Measurements from ENCODE around the gene PPP2CA. TPM values are rescaled to one million over a fixed set of nuclear protein-coding genes. Genes with fewer than 3 reads are reported as not detected.

The PPP2CA gene
- total RNA-seq, 4 donors from 2014 or later: 129 to 306 (median 215) TPM

DNA sequence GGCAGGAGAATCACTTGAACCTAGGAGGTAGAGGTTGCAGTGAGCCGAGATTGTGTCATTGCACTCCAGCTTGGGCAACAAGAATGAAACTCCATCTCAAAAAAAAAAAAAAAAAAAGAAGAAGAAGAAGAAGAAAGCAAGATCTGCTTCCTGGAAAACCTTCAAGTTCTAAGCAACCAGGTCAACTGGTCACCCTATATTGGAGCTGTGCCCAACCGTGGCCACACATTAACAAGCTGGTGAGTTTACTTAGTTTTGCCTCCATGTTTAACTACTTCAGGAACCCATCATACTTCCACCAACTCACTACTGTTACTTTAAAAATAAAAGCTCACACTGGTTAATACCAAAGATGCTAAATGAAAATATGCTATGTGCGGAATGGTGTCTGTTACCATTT is 36.8 kb downstream of the PPP2CA start:
- WGBS, 2 donors: 79 to 85% methylated on average over 3 of the region's 3 CpGs
- intact Hi-C loops (cut with DNase I): no loop called here
- H3K36me3 ChIP-seq: no peaks in the 10 kb centered on the region
- H3K4me3 ChIP-seq: no peak overlapping the region
- H3K27me3 ChIP-seq: no peaks in the 10 kb centered on the region
- no peaks in the 10 kb centered on the region for H3K9me3 ChIP-seq
- no peak overlapping the region for H3K27ac ChIP-seq
- no peak for DNase-seq
- no peaks in the 10 kb centered on the region for H3K4me1 ChIP-seq
- no peak for TF ChIP-seq POLR2A (IDR thresholded peaks at IDR 0.05)
- TF ChIP-seq, protein P1, sequence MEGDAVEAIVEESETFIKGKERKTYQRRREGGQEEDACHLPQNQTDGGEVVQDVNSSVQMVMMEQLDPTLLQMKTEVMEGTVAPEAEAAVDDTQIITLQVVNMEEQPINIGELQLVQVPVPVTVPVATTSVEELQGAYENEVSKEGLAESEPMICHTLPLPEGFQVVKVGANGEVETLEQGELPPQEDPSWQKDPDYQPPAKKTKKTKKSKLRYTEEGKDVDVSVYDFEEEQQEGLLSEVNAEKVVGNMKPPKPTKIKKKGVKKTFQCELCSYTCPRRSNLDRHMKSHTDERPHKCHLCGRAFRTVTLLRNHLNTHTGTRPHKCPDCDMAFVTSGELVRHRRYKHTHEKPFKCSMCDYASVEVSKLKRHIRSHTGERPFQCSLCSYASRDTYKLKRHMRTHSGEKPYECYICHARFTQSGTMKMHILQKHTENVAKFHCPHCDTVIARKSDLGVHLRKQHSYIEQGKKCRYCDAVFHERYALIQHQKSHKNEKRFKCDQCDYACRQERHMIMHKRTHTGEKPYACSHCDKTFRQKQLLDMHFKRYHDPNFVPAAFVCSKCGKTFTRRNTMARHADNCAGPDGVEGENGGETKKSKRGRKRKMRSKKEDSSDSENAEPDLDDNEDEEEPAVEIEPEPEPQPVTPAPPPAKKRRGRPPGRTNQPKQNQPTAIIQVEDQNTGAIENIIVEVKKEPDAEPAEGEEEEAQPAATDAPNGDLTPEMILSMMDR (IDR thresholded peaks at IDR 0.05): no peak

DNA sequence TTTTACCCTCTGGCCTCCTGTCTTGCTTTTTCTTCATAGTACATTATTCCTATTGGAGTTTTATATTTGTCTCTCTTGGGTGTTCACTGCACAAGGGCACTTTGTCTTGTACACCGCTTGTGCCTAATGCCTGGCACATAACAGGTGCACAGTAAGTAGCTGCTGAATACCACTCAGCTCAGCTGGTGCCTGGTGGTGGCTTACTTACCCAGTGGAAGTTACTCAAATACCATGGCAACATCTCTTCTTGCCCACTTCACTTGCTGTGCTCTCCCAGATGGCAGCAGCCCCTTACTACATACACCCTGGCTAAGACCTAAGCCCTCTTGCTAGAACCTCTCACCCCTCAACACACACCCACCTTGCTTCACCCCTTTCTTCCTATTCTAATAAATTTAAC is 37.8 kb downstream of the PPP2CA start:
- H3K4me3 ChIP-seq: no peak overlapping the region
- H3K27me3 ChIP-seq: no peaks in the 10 kb centered on the region
- intact Hi-C loops (cut with DNase I): no loop called here
- no peak overlapping the region for H3K27ac ChIP-seq
- WGBS, 2 donors: 81 to 88% methylated on average over 1 of the region's 1 CpG
- no peaks in the 10 kb centered on the region for H3K36me3 ChIP-seq
- TF ChIP-seq, protein P1 (IDR thresholded peaks at IDR 0.05): no peak
- no peak for TF ChIP-seq POLR2A (IDR thresholded peaks at IDR 0.05)
- no peaks in the 10 kb centered on the region for H3K9me3 ChIP-seq
- no peaks in the 10 kb centered on the region for H3K4me1 ChIP-seq
- no peak for DNase-seq

DNA sequence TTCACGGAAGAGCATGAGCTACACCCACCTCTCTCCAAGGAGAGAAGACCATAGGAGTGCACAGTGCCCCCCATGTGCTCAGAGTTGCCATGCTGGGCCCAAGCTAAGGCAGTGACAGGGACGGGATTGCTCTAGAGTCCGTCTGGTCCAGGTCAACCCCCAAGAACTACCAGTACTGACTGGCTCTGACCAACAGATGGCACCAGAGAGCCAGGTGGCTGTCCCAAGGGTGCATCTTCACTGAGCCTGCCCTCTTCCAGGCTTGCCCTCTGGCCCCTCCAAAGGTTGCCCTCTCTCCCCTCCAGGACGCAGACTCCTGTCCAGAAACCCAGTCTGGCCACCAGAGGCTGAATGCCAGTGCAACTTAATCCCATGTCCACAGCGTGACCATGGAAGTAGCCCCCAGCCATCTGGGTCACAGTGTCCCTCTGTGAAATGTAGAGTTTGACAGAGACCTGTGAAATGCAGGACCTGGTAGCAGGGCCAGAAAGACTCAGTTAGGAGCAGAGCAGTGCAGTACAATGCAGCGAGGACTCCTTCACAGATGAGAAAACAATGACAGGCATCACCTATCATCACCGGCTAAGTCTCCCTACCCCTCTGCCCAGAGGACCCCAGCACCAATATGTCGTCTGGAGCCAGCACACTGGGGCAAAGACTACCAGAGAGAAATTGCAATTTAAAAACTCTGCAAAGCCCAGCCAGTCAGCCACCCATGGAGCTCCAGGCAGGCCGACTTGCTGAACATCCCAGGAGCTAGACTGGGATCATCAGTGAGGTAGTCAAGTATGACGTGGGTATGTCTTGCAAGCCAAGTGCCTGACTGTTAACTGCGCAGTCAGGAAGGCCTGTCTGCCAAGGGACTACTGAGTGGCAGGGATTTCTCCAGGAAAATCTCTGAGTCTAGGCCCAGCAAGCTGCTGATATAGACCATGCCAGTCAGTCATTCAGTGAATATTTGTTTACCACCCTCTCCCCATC is 41.4 kb downstream of the PPP2CA start:
- peak; percentile 5 for DNase-seq
- intact Hi-C loops (cut with DNase I): loop anchor here (5.0 kb wide), 1 partner anchor 108 kb away; no protein-coding TSS in a partner anchor
- TF ChIP-seq, protein P1 (IDR thresholded peaks at IDR 0.05): peak; percentile 56 to 93 (median 86)
- no peak for TF ChIP-seq POLR2A (IDR thresholded peaks at IDR 0.05)
- no peaks in the 10 kb centered on the region for H3K9me3 ChIP-seq
- no peak overlapping the region for H3K4me3 ChIP-seq
- no peaks in the 10 kb centered on the region for H3K27me3 ChIP-seq
- H3K27ac ChIP-seq: no peak overlapping the region
- H3K36me3 ChIP-seq: no peaks in the 10 kb centered on the region
- WGBS, 2 donors: 38 to 57% methylated on average over 5 to 6 of the region's 11 CpGs
- no peaks in the 10 kb centered on the region for H3K4me1 ChIP-seq

DNA sequence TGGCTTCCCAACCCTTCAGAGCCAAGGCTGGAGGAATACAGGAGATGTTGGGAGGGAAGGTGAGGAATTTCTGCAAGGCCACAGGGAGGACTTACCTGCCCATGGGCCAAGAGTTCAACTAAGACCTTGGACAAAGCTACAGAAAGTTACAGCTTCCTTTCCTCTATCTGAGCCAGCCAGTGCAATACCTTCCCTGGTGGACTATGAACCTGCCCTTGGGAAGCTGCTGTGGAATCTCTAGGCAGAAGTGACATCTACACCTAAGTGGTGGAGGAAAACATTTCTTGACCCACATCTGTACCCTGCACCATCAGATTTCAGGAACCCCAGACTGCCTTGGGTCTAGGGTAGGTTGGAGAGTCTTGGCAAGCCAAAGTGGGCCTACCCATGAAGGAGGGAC is 42.4 kb downstream of the PPP2CA start:
- intact Hi-C loops (cut with DNase I): loop anchor here (5.0 kb wide), 1 partner anchor 109 kb away; no protein-coding TSS in a partner anchor
- H3K4me1 ChIP-seq: peaks cover 0 to 2% (median 0%) of the 10 kb centered on the region in 3 donors
- no peaks in the 10 kb centered on the region for H3K27me3 ChIP-seq
- H3K9me3 ChIP-seq: no peaks in the 10 kb centered on the region
- no peak overlapping the region for H3K4me3 ChIP-seq
- no peaks in the 10 kb centered on the region for H3K36me3 ChIP-seq
- DNase-seq: no peak
- TF ChIP-seq, protein P1 (IDR thresholded peaks at IDR 0.05): no peak
- TF ChIP-seq POLR2A (IDR thresholded peaks at IDR 0.05): no peak
- H3K27ac ChIP-seq: no peak overlapping the region

DNA sequence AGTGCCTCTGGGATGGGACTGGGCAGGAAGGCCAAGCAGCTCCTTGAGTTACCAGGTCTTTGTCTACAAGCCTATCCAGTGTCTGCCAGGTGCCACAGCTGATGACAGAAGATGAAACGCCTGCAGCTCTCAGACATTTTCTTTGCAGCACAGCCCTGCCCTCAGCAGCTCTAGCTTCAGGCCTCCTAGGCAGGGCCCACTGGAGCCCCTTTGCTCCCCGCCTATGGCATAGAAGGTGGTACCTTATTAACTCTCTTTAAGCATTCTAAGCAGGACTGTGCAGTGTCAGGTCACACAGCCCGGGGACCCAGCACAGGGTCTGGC is 47.8 kb downstream of the PPP2CA start:
- Histone ChIP-seq H3K4me1 (peaks cover 4 to 42% (median 21%) of the 10 kb centered on the region in 3 donors), H3K36me3 (peaks cover 0 to 7% (median under 1%) of the 10 kb centered on the region in 3 donors), H3K9me3 (no peaks in the 10 kb centered on the region), H3K27me3 (no peaks in the 10 kb centered on the region), H3K4me3 (peak overlapping the region in 2 of 4 donors; percentile 93 to 95), H3K27ac (peak overlapping the region; percentile 97 to 100 (median 100))
- WGBS, 2 donors: 63 to 100% methylated on average over 1 to 2 of the region's 3 CpGs
- intact Hi-C loops (cut with DNase I): no loop called here
- TF ChIP-seq, protein P1 (IDR thresholded peaks at IDR 0.05): no peak
- DNase-seq: no peak

Measured in esophagus squamous epithelium (tissue), 5 donors.